ENCODE results near the gene TMEM38A.
"Not testable (repeated sequence)": the region's sequence is repeated elsewhere in the genome, so short reads cannot be mapped to it uniquely, and the experiment has no call there.

The TMEM38A gene

GRCh38 chr19:16640951-16641350 is 20.0 kb upstream of the TMEM38A start:
- DNase-seq = no peak

- DNase-seq = no peak
These were observed 19.2 kb upstream of the TMEM38A start for GRCh38 chr19:16641695-16642094.

- no peak for DNase-seq
These were observed 15.8 kb upstream of the TMEM38A start for GRCh38 chr19:16645140-16645539.

GRCh38 chr19:16649734-16650133 is 11.2 kb upstream of the TMEM38A start:
- DNase-seq = peak; percentile 30

GRCh38 chr19:16650821-16651220 is 10.1 kb upstream of the TMEM38A start:
- no peak for DNase-seq

- DNase-seq = not testable (repeated sequence)
These were observed 9.3 kb upstream of the TMEM38A start for GRCh38 chr19:16651421-16652188.

GRCh38 chr19:16652854-16653253 is 8.1 kb upstream of the TMEM38A start:
- no peak for DNase-seq

GRCh38 chr19:16654140-16654539 is 6.8 kb upstream of the TMEM38A start:
- no peak for DNase-seq

- no peak for DNase-seq
These were observed 6.3 kb upstream of the TMEM38A start for GRCh38 chr19:16654627-16655026.

- no peak for DNase-seq
These were observed 5.2 kb upstream of the TMEM38A start for GRCh38 chr19:16655727-16656126.

- no peak for DNase-seq
These were observed 3.6 kb upstream of the TMEM38A start for GRCh38 chr19:16657384-16657783.

GRCh38 chr19:16659464-16659831 is 1.5 kb upstream of the TMEM38A start:
- DNase-seq = no peak

- DNase-seq = peak; percentile 99
These were observed 869 bp upstream of the TMEM38A start, which contains the start of gene SMIM7 for GRCh38 chr19:16659832-16660708. TSS of gene SMIM7 (minus strand) at chr19:16660144. CDS start at chr19:16660110, 34 bp downstream.

GRCh38 chr19:16661480-16662034 is 618 bp downstream of the TMEM38A start:
- no peak for DNase-seq

GRCh38 chr19:16668176-16668575 is 7.2 kb downstream of the TMEM38A start:
- DNase-seq = no peak

- not testable (repeated sequence) for DNase-seq
These were observed 7.8 kb downstream of the TMEM38A start for GRCh38 chr19:16668702-16669101.

- DNase-seq = no peak
These were observed 9.4 kb downstream of the TMEM38A start for GRCh38 chr19:16670291-16670690.

- DNase-seq = no peak
These were observed 10.8 kb downstream of the TMEM38A start for GRCh38 chr19:16671652-16672274.

GRCh38 chr19:16673231-16673630 is 12.3 kb downstream of the TMEM38A start:
- peak; percentile 16 for DNase-seq

- not testable (repeated sequence) for DNase-seq
These were observed 12.9 kb downstream of the TMEM38A start for GRCh38 chr19:16673839-16674238.

- DNase-seq = no peak
These were observed 15.3 kb downstream of the TMEM38A start for GRCh38 chr19:16676101-16676798.

GRCh38 chr19:16677055-16677454 is 16.1 kb downstream of the TMEM38A start:
- no peak for DNase-seq

Measured in hematopoietic multipotent progenitor cell treated with erythropoietin and hydrocortisone succinate and interleukin-3 and kit ligand, for 4 days (in vitro differentiated cells).